Endothelial cell of umbilical vein (primary cell): ENCODE data around the gene AJUBA. TPM values are rescaled to one million over a fixed set of nuclear protein-coding genes. Genes with fewer than 3 reads are reported as not detected.

Experiments used
- BruUV-seq: library from RNA; stranded (reverse); fragments of 400-500 nt; replicated peaks from 2 replicates; lab custom pipeline; 2021; lab: Mats Ljungman, UMichigan
- CTCF ChIA-PET: fragments of 300-600, 350-600 bp; sonication (Branson Sonifier 250); formaldehyde crosslinking; loops from one replicate; lab custom pipeline; 2021; ENCODE audit warnings: antibody characterized with exemption, inconsistent platforms; lab: Charles Lee
- POLR2A ChIA-PET: fragments of 300-600, 350-600 bp; sonication (Branson Sonifier 250); formaldehyde crosslinking; loops from one replicate; lab custom pipeline; 2021; ENCODE audit warnings: antibody characterized with exemption, inconsistent platforms; lab: Charles Lee
- DNase-seq: peaks from one replicate; pipeline ENCODE4 v3.0.0-alpha.2; 2011; ENCODE audit warnings: low read depth, low spot score
- FAIRE-seq: peaks from 2 replicates; lab custom pipeline; 2011; peaks lifted over from hg19 to GRCh38; lab: Jason Lieb, UNC
- H2AFZ ChIP-seq: 2 replicates; pipeline ENCODE4 v1.6.0; 2012; ENCODE audit warnings: low read depth, low read length, control low read depth, inconsistent platforms
- H3K27ac ChIP-seq: 2 replicates; pipeline ENCODE4 v1.5.1; 2011; ENCODE audit warnings: low read depth, mild to moderate bottlenecking, control low read depth, low read length, moderate library complexity; ENCODE audit not compliant: insufficient read depth
- H3K27me3 ChIP-seq, 2 experiments: 2 replicates each; pipeline versions ENCODE4 v1.6.0 to v1.6.1; 2011; ENCODE audit warnings: low read length in 2 of 2, mixed read lengths in 1 of 2; ENCODE audit not compliant: control insufficient read depth in 2 of 2, insufficient read depth in 2 of 2
- H3K36me3 ChIP-seq, 2 experiments: 2 replicates in 1 of 2; 3 replicates in 1 of 2; pipeline ENCODE4 v1.5.1; 2011; ENCODE audit warnings: low read length in 2 of 2, mild to moderate bottlenecking in 1 of 2, moderate library complexity in 1 of 2; ENCODE audit not compliant: control insufficient read depth in 2 of 2, insufficient read depth in 2 of 2; ENCODE audit errors: extremely low read depth in 1 of 2
- H3K4me1 ChIP-seq: 3 replicates; pipeline ENCODE4 v1.5.1; 2011; ENCODE audit warnings: mild to moderate bottlenecking, low read length; ENCODE audit not compliant: control insufficient read depth, insufficient read depth; ENCODE audit errors: extremely low read depth
- H3K4me2 ChIP-seq: 2 replicates; pipeline ENCODE4 v1.6.1; 2011; ENCODE audit warnings: low read length, control low read depth, mixed read lengths; ENCODE audit not compliant: insufficient read depth
- H3K4me3 ChIP-seq, 3 experiments: fragments of 200-600 bp in 1 of 3; sonication (generic), shearing (Covaris generic) in 1 of 3; replicated peaks in 1 of 3; 2 replicates each; pipeline ENCODE4 v1.5.1; 2011 to 2016; ENCODE audit warnings: control low read depth in 3 of 3, low read length in 3 of 3, mild to moderate bottlenecking in 2 of 3, inconsistent platforms in 1 of 3, low read depth in 1 of 3, moderate library complexity in 1 of 3; ENCODE audit not compliant: insufficient read depth in 1 of 3
- H3K79me2 ChIP-seq: 2 replicates; pipeline ENCODE4 v1.6.0; 2012; ENCODE audit warnings: low read length, inconsistent platforms; ENCODE audit not compliant: control insufficient read depth, insufficient read depth
- H3K9ac ChIP-seq: replicated peaks from 2 replicates; pipeline ENCODE3; 2011; ENCODE audit warnings: low read length, control low read depth; ENCODE audit not compliant: insufficient read depth; ENCODE audit errors: extremely low read depth
- H3K9me1 ChIP-seq: replicated peaks from 3 replicates; pipeline ENCODE4 v1.6.0; 2011; ENCODE audit warnings: mild to moderate bottlenecking, low read length; ENCODE audit not compliant: control insufficient read depth, insufficient read depth; ENCODE audit errors: extremely low read depth
- H3K9me3 ChIP-seq: replicated peaks from 2 replicates; pipeline ENCODE4 v1.5.1; 2012; ENCODE audit warnings: low read length, inconsistent platforms; ENCODE audit not compliant: control insufficient read depth, insufficient read depth
- H4K20me1 ChIP-seq: replicated peaks from 2 replicates; pipeline ENCODE3; 2011; ENCODE audit warnings: mild to moderate bottlenecking, low read length; ENCODE audit not compliant: control insufficient read depth, insufficient read depth; ENCODE audit errors: extremely low read depth
- EZH2 ChIP-seq: IDR thresholded peaks from 2 replicates; pipeline ENCODE4 v1.6.1; 2012; ENCODE audit warnings: borderline replicate concordance, low read depth, mild to moderate bottlenecking, moderate library complexity, low read length, inconsistent platforms; ENCODE audit not compliant: severe bottlenecking
- FOS ChIP-seq: IDR thresholded peaks from 2 replicates; pipeline ENCODE4 v1.6.1; 2011; ENCODE audit warnings: mild to moderate bottlenecking, low read length, moderate library complexity, borderline replicate concordance; ENCODE audit not compliant: insufficient read depth
- GATA2 ChIP-seq: IDR thresholded peaks from 2 replicates; pipeline ENCODE4 v1.7.0; 2011; ENCODE audit warnings: low read depth, mild to moderate bottlenecking, moderate library complexity, mixed read lengths, low read length; ENCODE audit not compliant: insufficient read length, insufficient read depth
- JUN ChIP-seq: IDR thresholded peaks from 2 replicates; pipeline ENCODE4 v1.6.1; 2011; ENCODE audit warnings: borderline replicate concordance, low read depth; ENCODE audit not compliant: insufficient read length, insufficient read depth
- MYC ChIP-seq: IDR thresholded peaks from one replicate; pipeline ENCODE4 v1.6.1; 2011; ENCODE audit warnings: mild to moderate bottlenecking, low read depth, low read length
- POLR2A ChIP-seq: IDR thresholded peaks from 2 replicates; pipeline ENCODE4 v1.6.1; 2012; ENCODE audit warnings: low read depth, mild to moderate bottlenecking, control low read depth, low read length
- POLR2AphosphoS5 ChIP-seq: IDR thresholded peaks from 2 replicates; pipeline ENCODE4 v1.6.1; 2012; ENCODE audit warnings: low read depth, mild to moderate bottlenecking, control low read depth, low read length, moderate library complexity; ENCODE audit not compliant: insufficient read depth
- dilution Hi-C: fragments of 300-500 bp; cut with MboI; formaldehyde crosslinking; loops from one replicate; pipeline ENCODE4 v1.15.0; 2019; ENCODE audit warnings: low sequenced_read_pairs; ENCODE audit not compliant: extremely low pct_ligation_motif_present
- intact Hi-C: fragments of 100-400 bp; cut with micrococcal nuclease; formaldehyde crosslinking; loops from one replicate; pipeline ENCODE4 v1.10.0; 2022
- polyA plus RNA-seq, 4 experiments: library from polyadenylated mRNA; depleted of rRNA in 3 of 4; stranded (reverse) in 3 of 4; unstranded in 1 of 4; fragments of >200 nt; gene quantifications; 2 replicates each; pipeline versions ENCODE4 v1.2.1 to v1.2.3, GENCODE V29; 2011 to 2012; ENCODE audit warnings: missing spikeins in 1 of 4
- total RNA-seq: library from RNA; stranded (reverse); gene quantifications from 2 replicates; pipeline ENCODE4 v1.2.3, GENCODE V29; 2021
- TF ChIP-seq, protein P1 (sequence below), 2 donors: IDR thresholded peaks; 1 replicate in 1 of 2; 2 replicates in 1 of 2; pipeline ENCODE4 v1.5.1; 2011; ENCODE audit warnings: low read length in 2 of 2, mild to moderate bottlenecking in 2 of 2, moderate library complexity in 2 of 2, control low read depth in 1 of 2, inconsistent platforms in 1 of 2, low read depth in 1 of 2; ENCODE audit not compliant: insufficient read depth in 1 of 2; ENCODE audit errors: extremely low read depth in 1 of 2
- TF ChIP-seq, protein P2 (sequence below): IDR thresholded peaks from 2 replicates; pipeline ENCODE4 v1.6.1; 2011; ENCODE audit not compliant: insufficient read depth, insufficient read length

The AJUBA gene
- total and polyA plus RNA-seq, 2 donors (not counting 3 experiments of a cell fraction or from before 2014, with no cell fraction given): 50.0 to 61.7 TPM

DNA sequence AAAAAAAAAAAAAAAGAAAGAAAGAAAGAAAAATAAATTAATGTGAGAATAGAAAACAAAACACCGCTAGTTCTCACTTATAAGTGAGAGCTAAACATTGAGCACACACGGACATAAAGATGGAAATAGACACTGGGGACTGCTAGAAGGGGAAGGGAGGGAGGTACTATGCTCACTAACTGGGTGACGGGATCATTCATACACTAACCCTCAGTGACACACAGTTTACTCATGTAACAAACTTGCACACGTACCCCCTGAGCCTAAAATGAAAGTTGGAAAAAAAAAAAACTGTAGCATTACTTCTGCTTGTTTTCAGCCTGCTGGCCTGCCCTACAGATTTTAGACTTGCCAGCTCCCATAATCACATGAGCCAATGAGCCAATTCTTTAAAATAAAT, 42.7 kb downstream of the AJUBA start:
- no peaks in the 10 kb centered on the region for H3K27me3 ChIP-seq
- no peak overlapping the region for H2AFZ ChIP-seq
- POLR2A ChIA-PET: interaction anchor here (1.5 kb wide), 1 partner anchor 10 kb away, joined by 3 read pairs; the partner anchor contains the start of gene PRMT5
- no peaks in the 10 kb centered on the region for H3K79me2 ChIP-seq
- no peak overlapping the region for H3K4me2 ChIP-seq
- no peaks in the 10 kb centered on the region for H4K20me1 ChIP-seq
- FAIRE-seq (no peak), DNase-seq (no peak)
- no TSS peak for BruUV-seq
- dilution Hi-C loops: no loop called here
- no peaks in the 10 kb centered on the region for H3K9me3 ChIP-seq
- TF ChIP-seq, protein P1, sequence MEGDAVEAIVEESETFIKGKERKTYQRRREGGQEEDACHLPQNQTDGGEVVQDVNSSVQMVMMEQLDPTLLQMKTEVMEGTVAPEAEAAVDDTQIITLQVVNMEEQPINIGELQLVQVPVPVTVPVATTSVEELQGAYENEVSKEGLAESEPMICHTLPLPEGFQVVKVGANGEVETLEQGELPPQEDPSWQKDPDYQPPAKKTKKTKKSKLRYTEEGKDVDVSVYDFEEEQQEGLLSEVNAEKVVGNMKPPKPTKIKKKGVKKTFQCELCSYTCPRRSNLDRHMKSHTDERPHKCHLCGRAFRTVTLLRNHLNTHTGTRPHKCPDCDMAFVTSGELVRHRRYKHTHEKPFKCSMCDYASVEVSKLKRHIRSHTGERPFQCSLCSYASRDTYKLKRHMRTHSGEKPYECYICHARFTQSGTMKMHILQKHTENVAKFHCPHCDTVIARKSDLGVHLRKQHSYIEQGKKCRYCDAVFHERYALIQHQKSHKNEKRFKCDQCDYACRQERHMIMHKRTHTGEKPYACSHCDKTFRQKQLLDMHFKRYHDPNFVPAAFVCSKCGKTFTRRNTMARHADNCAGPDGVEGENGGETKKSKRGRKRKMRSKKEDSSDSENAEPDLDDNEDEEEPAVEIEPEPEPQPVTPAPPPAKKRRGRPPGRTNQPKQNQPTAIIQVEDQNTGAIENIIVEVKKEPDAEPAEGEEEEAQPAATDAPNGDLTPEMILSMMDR (IDR thresholded peaks at IDR 0.05; ENCODE audit: extremely low read depth in 1 of 2, insufficient read depth in 1 of 2, low read depth in 1 of 2, low read length in 2 of 2): no peak
- TF ChIP-seq POLR2AphosphoS5: no peak
- TF ChIP-seq, protein P2, sequence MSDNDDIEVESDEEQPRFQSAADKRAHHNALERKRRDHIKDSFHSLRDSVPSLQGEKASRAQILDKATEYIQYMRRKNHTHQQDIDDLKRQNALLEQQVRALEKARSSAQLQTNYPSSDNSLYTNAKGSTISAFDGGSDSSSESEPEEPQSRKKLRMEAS: no peak
- TF ChIP-seq POLR2A: no peak
- no peak for TF ChIP-seq EZH2
- TF ChIP-seq FOS: no peak
- no peak for TF ChIP-seq GATA2
- TF ChIP-seq JUN: no peak
- TF ChIP-seq MYC: no peak
- H3K9me1 ChIP-seq: no peaks in the 10 kb centered on the region
- H3K27ac ChIP-seq: no peak overlapping the region
- H3K9ac ChIP-seq: no peak overlapping the region
- intact Hi-C loops: no loop called here
- CTCF ChIA-PET: interaction anchor here (1.6 to 8.2 kb wide), 2 partner anchors 9 to 47 kb away, joined by 4 to 46 read pairs; partner anchors contain the start of gene PRMT5
- no peaks in the 10 kb centered on the region for H3K36me3 ChIP-seq
- H3K4me1 ChIP-seq: no peaks in the 10 kb centered on the region
- no peak overlapping the region for H3K4me3 ChIP-seq
